ENCODE results near the gene INO80E. TPM values are rescaled to one million over a fixed set of nuclear protein-coding genes. Genes with fewer than 3 reads are reported as not detected.

The INO80E gene
- total and polyA plus RNA-seq, 2 of the 8 experiments (the other 6 are each of a cell fraction or from before 2014, with no cell fraction given): 43.0 to 91.2 TPM

DNA sequence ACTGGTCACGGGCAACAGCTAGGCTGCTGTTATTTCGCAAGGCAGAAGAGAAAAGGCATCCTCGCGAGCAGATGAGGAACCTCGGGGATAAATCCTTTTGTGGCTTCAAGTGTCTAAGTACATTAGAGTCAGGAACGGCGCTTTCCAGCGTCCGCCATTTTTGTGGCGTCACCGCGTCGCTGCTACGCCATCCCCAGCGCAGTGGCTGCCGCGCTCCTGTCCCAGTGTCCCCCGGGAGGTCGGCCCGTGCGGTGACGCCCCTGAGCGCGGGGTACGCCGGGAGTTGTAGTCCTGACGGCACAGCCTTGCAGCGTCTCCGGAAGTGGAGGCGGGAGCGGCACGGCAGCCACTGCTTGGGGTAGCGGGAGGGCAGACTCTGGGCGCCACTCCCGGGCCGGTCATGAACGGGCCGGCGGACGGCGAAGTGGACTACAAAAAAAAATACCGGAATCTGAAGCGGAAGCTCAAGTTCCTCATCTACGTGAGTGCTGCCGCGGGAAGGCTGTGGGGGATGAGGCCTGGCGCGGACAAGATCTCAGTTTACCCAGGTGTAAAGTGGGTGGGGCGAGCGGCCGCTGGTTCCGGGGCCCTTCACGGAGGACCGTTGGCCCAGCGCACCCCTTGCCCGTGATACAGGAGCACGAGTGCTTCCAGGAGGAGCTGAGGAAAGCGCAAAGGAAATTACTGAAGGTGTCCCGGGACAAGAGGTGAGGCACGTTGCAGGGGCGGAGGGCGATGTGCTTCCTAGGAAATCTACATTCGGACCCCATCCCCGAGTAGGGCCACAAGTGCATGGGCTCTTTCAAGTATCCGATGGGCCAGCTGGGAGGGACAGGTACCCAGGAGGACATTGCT is at the start of gene INO80E (continued):
- TF ChIP-seq SIN3A (conservative IDR thresholded peaks at IDR 0.05 in 1 of 2, IDR thresholded peaks at IDR 0.05 in 1 of 2; ENCODE audit: low read depth in 1 of 2, low read length in 2 of 2): 0 out of 4 replicates have a peak, but pooled peaks have one; percentile 14 to 58
- no peak for TF ChIP-seq NANOG (IDR thresholded peaks at IDR 0.05; ENCODE audit: insufficient read depth, low read depth, low read length, poor library complexity, severe bottlenecking)
- peak; percentile 97 for TF ChIP-seq ASH2L (IDR thresholded peaks at IDR 0.05; ENCODE audit: low read length)
- peak; percentile 35; the same call in 1 of the 2 replicates for TF ChIP-seq SP1 (IDR thresholded peaks at IDR 0.05; ENCODE audit: low read depth, low read length)
- TF ChIP-seq RXRA (IDR thresholded peaks at IDR 0.05; ENCODE audit: insufficient read depth, low read depth, low read length): no peak
- no peak for TF ChIP-seq EZH2 (IDR thresholded peaks at IDR 0.05; ENCODE audit: low read depth, low read length, severe bottlenecking)
- TF ChIP-seq PHF8 (conservative IDR thresholded peaks at IDR 0.05; ENCODE audit: low read depth, low read length): peak; percentile 53; the same call in 1 of the 2 replicates
- no peak for TF ChIP-seq CTBP2 (IDR thresholded peaks at IDR 0.05; ENCODE audit: borderline replicate concordance, insufficient read depth, insufficient read length, low read length)
- TF ChIP-seq ZNF274 (IDR thresholded peaks at IDR 0.05; ENCODE audit: borderline replicate concordance, extremely low read depth, low read length): no peak
- TF ChIP-seq, protein P1, sequence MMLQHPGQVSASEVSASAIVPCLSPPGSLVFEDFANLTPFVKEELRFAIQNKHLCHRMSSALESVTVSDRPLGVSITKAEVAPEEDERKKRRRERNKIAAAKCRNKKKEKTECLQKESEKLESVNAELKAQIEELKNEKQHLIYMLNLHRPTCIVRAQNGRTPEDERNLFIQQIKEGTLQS (IDR thresholded peaks at IDR 0.05; ENCODE audit: insufficient read depth, low read depth, low read length): peak; percentile 71; the same call in 1 of the 2 replicates
- TF ChIP-seq KDM5A (IDR thresholded peaks at IDR 0.05; ENCODE audit: low read length): peak; percentile 72
- TF ChIP-seq TBP (IDR thresholded peaks at IDR 0.05; ENCODE audit: low read depth, low read length): peak; percentile 25
- 0 out of 2 replicates have a peak, but pooled peaks have one; percentile 15 for TF ChIP-seq CHD2 (IDR thresholded peaks at IDR 0.05; ENCODE audit: low read length)
- peak; percentile 96 for TF ChIP-seq YY1 (IDR thresholded peaks at IDR 0.05; ENCODE audit: low read depth, low read length)
- peak; percentile 51; the same call in 1 of the 2 replicates for TF ChIP-seq EGR1 (IDR thresholded peaks at IDR 0.05; ENCODE audit: borderline replicate concordance, low read depth, low read length)
- TF ChIP-seq KDM1A (IDR thresholded peaks at IDR 0.05; ENCODE audit: borderline replicate concordance, low read length): peak; percentile 91
- TF ChIP-seq, protein P2, sequence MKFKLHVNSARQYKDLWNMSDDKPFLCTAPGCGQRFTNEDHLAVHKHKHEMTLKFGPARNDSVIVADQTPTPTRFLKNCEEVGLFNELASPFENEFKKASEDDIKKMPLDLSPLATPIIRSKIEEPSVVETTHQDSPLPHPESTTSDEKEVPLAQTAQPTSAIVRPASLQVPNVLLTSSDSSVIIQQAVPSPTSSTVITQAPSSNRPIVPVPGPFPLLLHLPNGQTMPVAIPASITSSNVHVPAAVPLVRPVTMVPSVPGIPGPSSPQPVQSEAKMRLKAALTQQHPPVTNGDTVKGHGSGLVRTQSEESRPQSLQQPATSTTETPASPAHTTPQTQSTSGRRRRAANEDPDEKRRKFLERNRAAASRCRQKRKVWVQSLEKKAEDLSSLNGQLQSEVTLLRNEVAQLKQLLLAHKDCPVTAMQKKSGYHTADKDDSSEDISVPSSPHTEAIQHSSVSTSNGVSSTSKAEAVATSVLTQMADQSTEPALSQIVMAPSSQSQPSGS (IDR thresholded peaks at IDR 0.05; ENCODE audit: low read length): peak; percentile 65
- no peak for TF ChIP-seq CBX8 (IDR thresholded peaks at IDR 0.05; ENCODE audit: borderline replicate concordance, low read depth, low read length)
